Measurements from ENCODE around the gene GCN1.
"Not testable (repeated sequence)": the region's sequence is repeated elsewhere in the genome, so short reads cannot be mapped to it uniquely, and the experiment has no call there.

Gene GCN1

DNA sequence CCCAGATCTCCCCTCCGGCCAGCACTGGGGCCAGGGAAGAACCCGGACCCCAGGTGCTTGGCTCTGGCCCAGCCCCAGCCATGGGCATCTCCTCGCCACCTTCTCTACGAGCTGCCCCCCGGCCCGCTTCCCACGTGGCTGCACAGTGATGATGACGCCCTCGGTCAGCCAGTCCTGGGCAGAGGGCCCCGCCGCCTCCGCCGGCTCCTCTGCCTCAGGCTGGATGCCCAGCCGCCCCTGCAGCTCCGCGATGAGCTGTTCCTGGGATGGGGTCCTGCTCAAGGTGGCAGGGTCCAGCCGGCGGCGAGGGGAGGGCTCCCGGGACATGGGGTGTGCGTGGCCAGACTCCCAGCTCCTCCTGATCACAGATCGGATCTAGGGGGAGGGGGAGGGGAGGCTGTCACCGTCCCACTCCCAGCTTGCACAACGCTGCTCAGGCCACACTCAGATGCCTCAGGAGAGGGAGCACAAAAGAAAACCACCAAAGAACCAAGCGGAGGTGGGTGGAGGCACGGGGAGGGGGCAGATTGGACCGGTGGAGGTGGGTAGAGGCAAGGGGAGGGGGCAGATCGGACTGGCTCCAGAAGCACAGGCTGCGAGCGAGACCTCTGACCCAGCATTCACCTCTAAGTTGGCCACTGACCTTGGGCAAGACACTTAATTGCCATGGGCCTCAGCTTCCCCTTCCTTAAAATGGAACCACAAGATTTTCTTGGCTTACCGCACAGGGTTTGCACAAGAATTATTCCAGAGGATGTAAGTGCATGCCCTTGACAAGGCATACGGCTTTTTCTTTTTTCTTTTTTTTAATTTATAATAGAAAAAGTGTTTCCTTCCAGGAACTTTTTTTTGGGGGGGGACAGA lies 22.5 kb upstream of the GCN1 start:
- TF ChIP-seq POLR2A (IDR thresholded peaks at IDR 0.05; ENCODE audit: low read depth, low read length) = no peak
- no peak for TF ChIP-seq POLR2AphosphoS5 (IDR thresholded peaks at IDR 0.05; ENCODE audit: low read depth, low read length)
- no peak for TF ChIP-seq TAF1 (IDR thresholded peaks at IDR 0.05; ENCODE audit: borderline replicate concordance, low read depth, low read length)
- DNase-seq (ENCODE audit: insufficient read length) = no peak
- FAIRE-seq = no peak

DNA sequence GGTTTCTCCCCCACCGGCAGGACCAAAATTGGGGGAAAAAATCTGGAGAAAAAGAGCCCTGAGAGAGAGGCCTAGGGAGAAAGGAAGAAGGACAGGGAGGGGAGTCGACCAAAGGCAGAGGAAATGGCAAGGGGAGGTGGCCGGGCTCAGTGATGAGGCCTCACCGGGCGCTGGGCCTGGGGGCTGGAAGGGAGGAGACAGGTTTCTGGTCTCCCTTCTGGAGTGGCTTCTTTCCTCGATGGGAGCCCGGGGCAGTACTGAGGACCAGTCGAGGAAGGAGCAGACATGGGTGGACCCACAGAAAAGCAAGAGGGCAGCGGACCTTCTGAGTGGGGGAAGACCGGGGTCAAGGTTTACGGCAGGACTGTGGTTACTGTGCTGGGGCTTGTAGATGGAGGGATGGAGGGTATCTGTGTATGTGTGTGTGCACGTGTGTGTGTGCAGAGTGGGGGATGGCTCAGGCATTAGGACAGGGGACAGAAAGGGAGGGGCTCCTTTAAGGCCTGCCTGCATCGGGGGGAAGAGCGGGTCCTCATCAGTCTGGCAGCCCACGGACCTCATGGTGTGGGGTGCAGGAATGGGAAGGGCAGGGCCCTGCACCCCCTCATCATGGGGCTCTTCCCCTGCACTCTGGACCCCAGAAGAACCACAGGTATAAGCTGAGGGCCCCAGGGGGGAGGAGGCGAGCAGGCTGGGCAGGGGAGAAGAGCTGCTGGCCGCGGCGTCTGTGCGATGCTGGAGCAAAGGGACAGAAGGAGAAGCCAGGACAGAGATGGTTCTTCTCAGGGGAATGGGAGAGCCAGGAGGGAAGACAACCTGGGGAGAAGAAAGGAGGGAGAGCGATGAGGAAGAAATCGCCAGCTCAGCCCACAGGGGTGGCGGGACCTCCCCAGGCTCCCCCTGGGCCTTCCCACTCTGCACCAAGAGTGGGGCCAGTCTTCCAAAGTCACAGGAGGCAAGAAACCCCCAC lies 21.5 kb upstream of the GCN1 start:
- FAIRE-seq (no peak), DNase-seq (ENCODE audit: insufficient read length) (no peak)
- no peak for TF ChIP-seq TAF1 (IDR thresholded peaks at IDR 0.05; ENCODE audit: borderline replicate concordance, low read depth, low read length)
- TF ChIP-seq POLR2AphosphoS5 (IDR thresholded peaks at IDR 0.05; ENCODE audit: low read depth, low read length) = no peak; the same call in 1 of the 2 replicates
- no peak for TF ChIP-seq POLR2A (IDR thresholded peaks at IDR 0.05; ENCODE audit: low read depth, low read length)

DNA sequence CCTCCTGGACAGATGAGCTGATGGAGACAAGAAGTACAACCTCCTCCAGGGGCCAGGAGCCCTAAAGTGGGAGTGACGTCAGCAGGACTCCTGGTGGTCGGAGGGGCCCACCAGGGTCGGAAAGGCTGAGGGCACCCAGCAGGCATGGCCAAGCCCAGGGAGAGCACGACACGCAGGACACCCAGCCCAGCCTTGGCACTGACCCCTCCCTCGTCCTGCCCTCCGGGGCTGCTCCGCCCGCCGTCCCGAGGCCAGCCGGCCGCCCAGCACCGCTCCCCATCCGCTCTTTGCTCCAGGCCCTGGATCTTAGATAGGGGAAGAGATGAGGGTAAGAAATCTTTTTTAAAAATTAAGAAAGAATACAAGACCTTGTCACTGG lies 20.8 kb upstream of the GCN1 start:
- TF ChIP-seq TAF1 (IDR thresholded peaks at IDR 0.05; ENCODE audit: borderline replicate concordance, low read depth, low read length) = no peak
- TF ChIP-seq POLR2AphosphoS5 (IDR thresholded peaks at IDR 0.05; ENCODE audit: low read depth, low read length) = no peak
- TF ChIP-seq POLR2A (IDR thresholded peaks at IDR 0.05; ENCODE audit: low read depth, low read length) = no peak
- FAIRE-seq = no peak
- no peak for DNase-seq (ENCODE audit: insufficient read length)

DNA sequence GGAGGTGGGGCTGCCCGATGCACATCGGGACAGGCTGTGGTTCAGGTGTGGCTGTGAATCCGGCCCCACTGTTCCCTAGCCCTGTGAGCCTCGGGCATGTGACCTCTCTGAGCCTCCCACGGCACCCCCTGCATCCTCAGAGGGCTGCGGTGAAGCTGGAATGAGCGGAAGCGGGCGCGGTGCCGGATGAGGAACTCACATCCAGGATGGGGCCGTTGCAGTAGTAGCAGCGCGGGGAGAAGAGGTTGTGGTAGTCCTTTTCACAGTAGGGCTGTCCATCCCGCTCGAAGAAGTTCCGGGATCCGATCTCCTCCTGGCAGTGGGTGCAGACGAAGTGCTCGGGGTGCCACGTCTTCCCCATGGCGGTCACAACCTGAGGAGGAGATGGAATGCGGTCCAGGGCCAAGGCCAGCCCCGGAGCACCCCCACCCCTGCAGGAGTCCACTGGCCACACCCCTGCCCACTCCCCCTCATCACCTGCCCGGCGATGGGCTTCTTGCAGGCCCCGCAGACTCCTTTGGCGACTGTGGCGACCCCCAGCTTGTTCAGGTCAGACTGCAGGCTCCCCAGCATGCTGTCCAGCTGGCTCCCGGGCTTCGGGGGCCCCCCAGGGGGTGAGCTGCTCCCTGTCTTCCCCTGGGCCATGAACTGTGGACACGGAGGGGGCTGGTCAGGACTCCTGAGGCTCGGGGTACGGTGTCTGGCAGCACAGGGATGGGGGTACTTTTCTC lies 20.3 kb upstream of the GCN1 start:
- DNase-seq (ENCODE audit: insufficient read length) (no peak), FAIRE-seq (no peak)
- TF ChIP-seq POLR2AphosphoS5 (IDR thresholded peaks at IDR 0.05; ENCODE audit: low read depth, low read length) (no peak), POLR2A (IDR thresholded peaks at IDR 0.05; ENCODE audit: low read depth, low read length) (0 out of 2 replicates have a peak, but pooled peaks have one; percentile 6)

DNA sequence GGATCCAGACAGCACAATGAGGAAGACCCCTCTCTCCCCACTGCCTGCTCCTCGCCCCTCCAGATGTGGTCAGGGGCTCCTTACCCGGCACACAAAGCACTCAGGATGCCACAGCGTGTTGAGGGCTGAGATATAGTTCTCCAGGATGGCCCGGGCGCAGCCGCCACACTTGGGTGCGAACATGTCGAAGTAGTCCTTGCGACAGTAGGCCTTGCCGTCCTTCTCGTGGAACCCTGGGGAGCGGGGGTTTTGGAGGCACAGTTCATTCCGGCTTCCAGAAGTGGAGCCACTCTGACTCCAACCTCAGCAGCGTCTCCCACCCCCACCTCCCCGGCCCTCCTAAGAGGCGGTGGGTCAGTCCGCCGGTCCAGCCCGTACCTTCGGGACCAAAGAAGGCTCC lies 19.2 kb upstream of the GCN1 start:
- no peak for DNase-seq (ENCODE audit: insufficient read length)
- FAIRE-seq = no peak
- TF ChIP-seq TAF1 (IDR thresholded peaks at IDR 0.05; ENCODE audit: borderline replicate concordance, low read depth, low read length) = no peak
- no peak for TF ChIP-seq POLR2AphosphoS5 (IDR thresholded peaks at IDR 0.05; ENCODE audit: low read depth, low read length)
- no peak for TF ChIP-seq POLR2A (IDR thresholded peaks at IDR 0.05; ENCODE audit: low read depth, low read length)

DNA sequence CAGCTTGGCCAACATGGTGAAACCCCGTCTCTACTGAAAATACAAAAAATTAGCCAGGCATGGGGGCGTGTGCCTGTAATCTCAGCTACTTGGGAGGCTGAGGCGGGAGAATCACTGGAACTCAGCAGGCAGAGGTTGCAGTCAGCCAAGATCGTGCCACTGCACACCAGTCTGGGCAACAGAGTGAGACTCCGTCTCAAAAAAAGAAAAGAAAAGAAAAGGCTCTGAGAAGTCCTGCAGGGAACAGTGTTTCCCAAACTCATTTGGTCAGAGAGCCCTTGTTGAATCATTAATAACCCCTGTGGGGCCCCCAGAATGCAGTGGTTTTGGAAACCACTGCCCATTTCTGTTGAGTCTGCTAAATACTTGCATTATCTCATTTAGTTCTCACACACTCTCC lies 18.7 kb upstream of the GCN1 start:
- not testable (repeated sequence) for DNase-seq (ENCODE audit: insufficient read length); FAIRE-seq

DNA sequence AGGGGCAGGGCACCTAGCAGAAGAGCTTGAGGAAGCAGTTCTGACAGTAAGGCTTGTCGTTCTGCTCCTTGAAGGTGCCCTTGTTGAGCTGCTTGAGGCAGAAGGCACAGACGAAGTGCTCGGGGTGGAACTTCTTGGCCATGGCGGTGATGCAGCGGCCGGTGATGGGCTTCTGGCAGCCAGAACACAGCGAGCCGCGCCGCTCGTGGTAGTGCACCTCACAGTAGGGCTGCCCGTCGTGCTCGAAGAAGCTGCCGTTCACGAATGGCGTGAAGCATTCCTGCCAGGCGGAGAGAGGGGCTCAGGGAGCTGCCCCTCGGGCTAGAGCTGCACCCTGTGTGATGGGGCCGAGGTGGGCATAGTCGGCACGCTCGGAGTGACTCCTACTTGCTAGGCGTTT lies 17.8 kb upstream of the GCN1 start:
- DNase-seq (ENCODE audit: insufficient read length) (no peak), FAIRE-seq (no peak)
- TF ChIP-seq TAF1 (IDR thresholded peaks at IDR 0.05; ENCODE audit: borderline replicate concordance, low read depth, low read length) (no peak), POLR2AphosphoS5 (IDR thresholded peaks at IDR 0.05; ENCODE audit: low read depth, low read length) (no peak), POLR2A (IDR thresholded peaks at IDR 0.05; ENCODE audit: low read depth, low read length) (no peak)

DNA sequence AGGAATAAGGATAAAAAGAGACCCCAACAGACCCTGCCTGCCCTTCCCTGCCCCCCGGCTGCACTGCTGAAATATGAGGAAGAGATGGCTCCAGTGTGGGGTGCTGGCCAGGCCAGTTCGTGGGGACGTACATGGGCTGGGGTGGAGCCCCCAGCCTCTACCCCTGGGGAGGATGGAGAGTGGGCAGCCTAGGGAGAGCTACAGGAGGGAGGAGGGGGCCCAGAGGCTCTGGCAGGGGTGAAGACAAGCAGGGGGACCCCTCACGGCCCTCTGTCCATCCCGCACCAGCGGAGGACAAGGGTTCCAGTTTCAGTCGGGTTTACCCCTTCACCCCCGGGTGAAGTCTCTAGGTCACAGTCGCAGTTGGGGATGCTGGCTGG lies 17.4 kb upstream of the GCN1 start:
- DNase-seq (ENCODE audit: insufficient read length) (no peak), FAIRE-seq (no peak)
- no peak for TF ChIP-seq POLR2AphosphoS5 (IDR thresholded peaks at IDR 0.05; ENCODE audit: low read depth, low read length)
- TF ChIP-seq TAF1 (IDR thresholded peaks at IDR 0.05; ENCODE audit: borderline replicate concordance, low read depth, low read length) = no peak
- no peak for TF ChIP-seq POLR2A (IDR thresholded peaks at IDR 0.05; ENCODE audit: low read depth, low read length)

DNA sequence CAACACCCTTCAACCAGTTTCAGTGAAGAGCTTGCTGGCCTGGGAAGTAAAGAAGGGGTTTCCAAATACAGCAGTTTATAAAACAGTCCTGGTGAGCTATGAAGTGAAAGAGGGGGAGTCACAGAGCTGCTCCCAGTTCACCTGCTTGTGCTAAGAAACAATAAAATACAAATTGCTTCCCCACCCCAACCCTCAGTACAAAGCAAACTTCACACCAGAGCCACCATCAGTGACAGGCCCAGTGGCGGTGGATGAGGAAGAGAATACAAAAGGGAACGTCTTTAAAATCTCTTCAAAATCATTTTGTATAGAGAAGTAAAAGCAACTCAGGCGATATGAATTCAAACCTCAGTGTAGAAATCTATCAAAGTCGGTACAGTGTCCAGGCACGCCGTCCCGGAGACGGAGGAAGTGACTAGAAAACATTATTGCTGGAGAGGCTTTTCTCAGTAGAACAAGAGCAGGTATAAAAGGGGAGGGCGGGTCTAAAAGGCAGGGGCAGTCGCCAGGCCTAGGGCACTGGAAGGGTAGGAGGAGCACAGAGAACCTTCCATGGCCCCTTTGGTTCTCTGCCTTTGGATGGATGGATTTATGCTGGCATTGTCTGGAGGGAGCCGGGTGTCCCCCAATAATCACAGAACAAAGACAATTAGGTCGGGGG lies 16.9 kb upstream of the GCN1 start:
- DNase-seq (ENCODE audit: insufficient read length) (no peak), FAIRE-seq (no peak)
- TF ChIP-seq TAF1 (IDR thresholded peaks at IDR 0.05; ENCODE audit: borderline replicate concordance, low read depth, low read length) = no peak
- no peak for TF ChIP-seq POLR2A (IDR thresholded peaks at IDR 0.05; ENCODE audit: low read depth, low read length)
- TF ChIP-seq POLR2AphosphoS5 (IDR thresholded peaks at IDR 0.05; ENCODE audit: low read depth, low read length) = no peak

DNA sequence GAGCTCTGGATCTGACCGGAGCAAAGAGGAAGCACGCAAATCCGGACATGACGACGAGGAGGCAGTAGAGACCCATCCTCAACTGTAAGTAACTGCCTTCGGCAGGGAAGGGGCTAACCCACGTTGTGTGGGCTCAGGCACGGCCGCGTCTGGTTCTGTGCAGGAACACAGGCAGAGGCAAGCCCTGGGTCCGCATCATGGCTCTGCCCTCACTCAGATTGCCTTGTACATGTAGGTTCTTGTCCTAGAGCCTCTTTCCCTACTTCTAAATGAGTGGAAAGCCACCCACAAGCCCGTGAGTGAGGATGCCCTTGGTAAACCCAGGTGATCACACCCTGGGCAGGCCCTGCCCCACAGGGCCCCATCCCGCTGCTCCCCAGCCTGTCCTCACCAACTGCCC lies 15.3 kb upstream of the GCN1 start:
- FAIRE-seq (no peak), DNase-seq (ENCODE audit: insufficient read length) (no peak)
- TF ChIP-seq POLR2AphosphoS5 (IDR thresholded peaks at IDR 0.05; ENCODE audit: low read depth, low read length) = no peak
- TF ChIP-seq POLR2A (IDR thresholded peaks at IDR 0.05; ENCODE audit: low read depth, low read length) = no peak
- TF ChIP-seq TAF1 (IDR thresholded peaks at IDR 0.05; ENCODE audit: borderline replicate concordance, low read depth, low read length) = no peak

DNA sequence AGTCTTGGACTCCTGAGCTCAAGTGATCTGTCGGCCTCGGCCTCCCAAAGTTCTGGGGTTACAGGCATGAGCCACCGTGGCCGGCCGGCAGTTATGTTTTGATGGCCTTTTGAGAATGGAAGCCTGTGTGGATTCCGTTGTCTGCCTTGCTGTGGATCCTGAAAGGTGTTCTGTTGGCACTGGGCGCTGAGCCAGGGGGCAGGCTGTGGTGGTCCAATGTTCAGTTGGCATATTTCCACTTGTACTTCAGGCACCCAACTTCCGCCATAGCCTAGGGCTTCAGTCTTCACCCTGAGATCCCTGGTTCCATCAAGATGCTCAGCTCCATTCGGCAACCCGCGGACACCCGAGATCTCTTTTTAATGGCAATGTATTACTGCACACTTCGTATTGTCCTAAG lies 12.7 kb upstream of the GCN1 start:
- no peak for DNase-seq (ENCODE audit: insufficient read length)
- no peak for FAIRE-seq
- no peak for TF ChIP-seq POLR2A (IDR thresholded peaks at IDR 0.05; ENCODE audit: low read depth, low read length)
- no peak for TF ChIP-seq TAF1 (IDR thresholded peaks at IDR 0.05; ENCODE audit: borderline replicate concordance, low read depth, low read length)
- no peak for TF ChIP-seq POLR2AphosphoS5 (IDR thresholded peaks at IDR 0.05; ENCODE audit: low read depth, low read length)

DNA sequence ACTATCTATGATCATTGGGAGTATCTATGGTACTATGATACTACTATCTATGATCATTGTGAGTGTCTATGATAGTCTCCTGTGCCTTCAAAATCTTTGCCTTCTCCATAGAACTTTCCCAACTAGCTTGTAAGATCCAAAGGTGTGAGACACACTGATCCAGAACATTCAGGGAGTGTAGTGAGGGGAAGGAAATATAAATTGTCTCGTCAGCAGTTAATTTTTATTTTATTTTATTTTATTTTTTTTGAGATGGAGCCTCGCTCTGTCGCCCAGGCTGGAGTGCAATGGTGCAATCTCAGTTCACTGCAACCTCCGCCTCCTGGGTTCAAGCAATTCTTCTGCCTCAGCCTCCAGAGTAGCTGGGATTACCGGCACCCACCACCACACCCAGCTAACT lies 12.3 kb upstream of the GCN1 start:
- DNase-seq (ENCODE audit: insufficient read length); FAIRE-seq: not testable (repeated sequence)

Measured in GM12892 (cell line).